Endothelial cell of umbilical vein (primary cell): ENCODE results near the gene CEP128.

Experiments
- CTCF ChIP-seq, 2 donors: IDR thresholded peaks; 1 replicate in 1 of 2; 2 replicates in 1 of 2; pipeline ENCODE4 v1.5.1; 2011; ENCODE audit warnings: low read length in 2 of 2, mild to moderate bottlenecking in 2 of 2, moderate library complexity in 2 of 2, control low read depth in 1 of 2, inconsistent platforms in 1 of 2, low read depth in 1 of 2; ENCODE audit not compliant: insufficient read depth in 1 of 2; ENCODE audit errors: extremely low read depth in 1 of 2
- EZH2 ChIP-seq: IDR thresholded peaks from 2 replicates; pipeline ENCODE4 v1.6.1; 2012; ENCODE audit warnings: borderline replicate concordance, low read depth, mild to moderate bottlenecking, moderate library complexity, low read length, inconsistent platforms; ENCODE audit not compliant: severe bottlenecking
- FOS ChIP-seq: IDR thresholded peaks from 2 replicates; pipeline ENCODE4 v1.6.1; 2011; ENCODE audit warnings: mild to moderate bottlenecking, low read length, moderate library complexity, borderline replicate concordance; ENCODE audit not compliant: insufficient read depth
- GATA2 ChIP-seq: IDR thresholded peaks from 2 replicates; pipeline ENCODE4 v1.7.0; 2011; ENCODE audit warnings: low read depth, mild to moderate bottlenecking, moderate library complexity, mixed read lengths, low read length; ENCODE audit not compliant: insufficient read length, insufficient read depth
- JUN ChIP-seq: IDR thresholded peaks from 2 replicates; pipeline ENCODE4 v1.6.1; 2011; ENCODE audit warnings: borderline replicate concordance, low read depth; ENCODE audit not compliant: insufficient read length, insufficient read depth
- MAX ChIP-seq: IDR thresholded peaks from 2 replicates; pipeline ENCODE4 v1.6.1; 2011; ENCODE audit not compliant: insufficient read depth, insufficient read length
- MYC ChIP-seq: IDR thresholded peaks from one replicate; pipeline ENCODE4 v1.6.1; 2011; ENCODE audit warnings: mild to moderate bottlenecking, low read depth, low read length
- POLR2A ChIP-seq: IDR thresholded peaks from 2 replicates; pipeline ENCODE4 v1.6.1; 2012; ENCODE audit warnings: low read depth, mild to moderate bottlenecking, control low read depth, low read length
- POLR2AphosphoS5 ChIP-seq: IDR thresholded peaks from 2 replicates; pipeline ENCODE4 v1.6.1; 2012; ENCODE audit warnings: low read depth, mild to moderate bottlenecking, control low read depth, low read length, moderate library complexity; ENCODE audit not compliant: insufficient read depth

- no peak for TF ChIP-seq CTCF (IDR thresholded peaks at IDR 0.05; ENCODE audit: extremely low read depth in 1 of 2, insufficient read depth in 1 of 2, low read depth in 1 of 2, low read length in 2 of 2)
- TF ChIP-seq POLR2A = no peak
- TF ChIP-seq FOS = no peak
- no peak for TF ChIP-seq POLR2AphosphoS5
- TF ChIP-seq GATA2 = no peak
- no peak for TF ChIP-seq EZH2
- TF ChIP-seq JUN = no peak
- no peak for TF ChIP-seq MAX
- TF ChIP-seq MYC = no peak
Measured at GRCh38 chr14:80543211-80543610, 398.3 kb downstream of the CEP128 start.
